ENCODE data around the gene ZNF546.

The ZNF546 gene

GRCh38 chr19:39970675-39971379 lies 26.0 kb upstream of the ZNF546 start, which contains the start of gene PSMC4:
PSMC4 (plus strand) TSS chr19:39971165; CDS start chr19:39971203, 38 bp downstream.
- H3K4me3 ChIP-seq (ENCODE audit: low read length): peak within 1 kb of the TSS; percentile 89
- no peak for TF ChIP-seq ZNF274 (IDR thresholded peaks at IDR 0.05; ENCODE audit: low read depth, low read length)

GRCh38 chr19:39971380-39972035 lies 25.4 kb upstream of the ZNF546 start:
- TF ChIP-seq ZNF274 (IDR thresholded peaks at IDR 0.05; ENCODE audit: low read depth, low read length): no peak

GRCh38 chr19:39974377-39975155 lies 22.3 kb upstream of the ZNF546 start:
- H3K4me3 ChIP-seq (ENCODE audit: low read length): no peak overlapping the region
- TF ChIP-seq ZNF274 (IDR thresholded peaks at IDR 0.05; ENCODE audit: low read depth, low read length): no peak

More at GRCh38 chr19:39971380-39972035, 25.4 kb upstream of the ZNF546 start:
- H3K4me3 ChIP-seq (ENCODE audit: low read length): peak overlapping the region; percentile 89

GRCh38 chr19:39982883-39983282 lies 14.0 kb upstream of the ZNF546 start:
- TF ChIP-seq ZNF274 (IDR thresholded peaks at IDR 0.05; ENCODE audit: low read depth, low read length): no peak
- H3K4me3 ChIP-seq (ENCODE audit: low read length): no peak overlapping the region

GRCh38 chr19:39983695-39984300 lies 13.1 kb upstream of the ZNF546 start:
- no peak for TF ChIP-seq ZNF274 (IDR thresholded peaks at IDR 0.05; ENCODE audit: low read depth, low read length)
- H3K4me3 ChIP-seq (ENCODE audit: low read length): no peak overlapping the region

GRCh38 chr19:39986643-39987042 lies 10.2 kb upstream of the ZNF546 start:
- no peak overlapping the region for H3K4me3 ChIP-seq (ENCODE audit: low read length)
- TF ChIP-seq ZNF274 (IDR thresholded peaks at IDR 0.05; ENCODE audit: low read depth, low read length): no peak

- no peak for TF ChIP-seq ZNF274 (IDR thresholded peaks at IDR 0.05; ENCODE audit: low read depth, low read length)
- no peak overlapping the region for H3K4me3 ChIP-seq (ENCODE audit: low read length)
These were observed 9.7 kb upstream of the ZNF546 start for GRCh38 chr19:39987167-39987566.

- H3K4me3 ChIP-seq (ENCODE audit: low read length): no peak overlapping the region
- no peak for TF ChIP-seq ZNF274 (IDR thresholded peaks at IDR 0.05; ENCODE audit: low read depth, low read length)
These were observed 9.3 kb upstream of the ZNF546 start for GRCh38 chr19:39987596-39987995.

- no peak for TF ChIP-seq ZNF274 (IDR thresholded peaks at IDR 0.05; ENCODE audit: low read depth, low read length)
- H3K4me3 ChIP-seq (ENCODE audit: low read length): no peak overlapping the region
These were observed 3.3 kb upstream of the ZNF546 start for GRCh38 chr19:39993605-39994004.

- TF ChIP-seq ZNF274 (IDR thresholded peaks at IDR 0.05; ENCODE audit: low read depth, low read length): no peak
- H3K4me3 ChIP-seq (ENCODE audit: low read length): no peak overlapping the region
These were observed 2.5 kb upstream of the ZNF546 start for GRCh38 chr19:39994361-39994760.

GRCh38 chr19:39995794-39996193 lies 1.1 kb upstream of the ZNF546 start:
- no peak for TF ChIP-seq ZNF274 (IDR thresholded peaks at IDR 0.05; ENCODE audit: low read depth, low read length)
- H3K4me3 ChIP-seq (ENCODE audit: low read length): peak overlapping the region; percentile 99

GRCh38 chr19:39996218-39996810 lies 546 bp upstream of the ZNF546 start:
- H3K4me3 ChIP-seq (ENCODE audit: low read length): peak overlapping the region; percentile 99
- TF ChIP-seq ZNF274 (IDR thresholded peaks at IDR 0.05; ENCODE audit: low read depth, low read length): no peak

GRCh38 chr19:39997638-39998216 lies 867 bp downstream of the ZNF546 start:
- no peak for TF ChIP-seq ZNF274 (IDR thresholded peaks at IDR 0.05; ENCODE audit: low read depth, low read length)
- H3K4me3 ChIP-seq (ENCODE audit: low read length): peak overlapping the region; percentile 99
